Measurements from ENCODE around the gene CRB2. TPM values are rescaled to one million over a fixed set of nuclear protein-coding genes. Genes with fewer than 3 reads are reported as not detected.

Gene CRB2
- total and polyA plus RNA-seq, 2 experiments from 2014 or later, result 5.5 to 7.0 TPM

DNA sequence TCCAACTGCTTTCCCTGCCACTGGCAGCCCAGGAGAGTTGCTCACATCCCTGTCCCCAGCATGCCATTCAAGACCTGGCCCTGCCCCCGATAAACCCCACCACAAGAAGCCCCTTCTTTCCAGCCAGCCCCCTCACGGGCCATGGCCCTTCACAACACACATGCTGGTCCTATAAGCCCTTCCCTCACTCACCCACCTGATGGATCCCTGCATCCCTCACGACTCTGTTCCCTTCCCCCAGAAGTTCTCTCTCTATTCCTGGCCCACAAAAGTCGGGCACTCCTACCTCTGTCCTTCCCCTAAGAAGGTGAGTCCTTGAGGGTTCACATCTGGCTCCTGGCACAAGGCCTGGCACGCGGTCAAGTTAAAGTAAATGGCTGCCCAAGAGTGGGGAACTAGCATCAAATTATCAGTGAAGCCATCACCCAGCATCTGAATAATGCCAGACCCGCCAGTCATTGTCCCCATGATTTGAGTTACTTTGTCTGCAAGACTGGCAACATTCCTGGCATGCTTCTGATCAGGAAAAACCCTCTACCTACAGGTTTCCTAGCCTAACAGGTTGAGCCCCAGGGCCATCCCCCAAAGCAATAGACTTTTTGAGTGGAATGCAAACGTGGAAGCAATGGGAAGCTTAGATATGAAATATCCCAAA lies 65.9 kb downstream of the CRB2 start:
- H3K4me2 ChIP-seq, result no peak overlapping the region
- H3K9me2 ChIP-seq (replicated peaks; ENCODE audit: insufficient read depth), result no peaks in the 10 kb centered on the region
- no peak overlapping the region for H2AFZ ChIP-seq
- no peaks in the 10 kb centered on the region for H3K4me1 ChIP-seq (ENCODE audit: insufficient read depth)
- H4K20me1 ChIP-seq (ENCODE audit: insufficient read depth, poor library complexity, severe bottlenecking), result no peaks in the 10 kb centered on the region
- no peaks in the 10 kb centered on the region for H3K36me3 ChIP-seq (replicated peaks; ENCODE audit: insufficient read depth, low read depth)
- 91% methylated on average over 8 of the region's 8 CpGs for WGBS (ENCODE audit: low lambda C conversion rate, missing lambda C conversion rate)
- H3K27me3 ChIP-seq, result no peaks in the 10 kb centered on the region
- no peak overlapping the region for H3K27ac ChIP-seq
- DNase-seq (ENCODE audit: low spot score), result no peak
- TF ChIP-seq EZH2phosphoT487 (IDR thresholded peaks at IDR 0.05; ENCODE audit: low read depth, severe bottlenecking, unreplicated experiment) (no peak), EZH2 (IDR thresholded peaks at IDR 0.05; ENCODE audit: borderline replicate concordance) (no peak)
- TF ChIP-seq, protein P1, sequence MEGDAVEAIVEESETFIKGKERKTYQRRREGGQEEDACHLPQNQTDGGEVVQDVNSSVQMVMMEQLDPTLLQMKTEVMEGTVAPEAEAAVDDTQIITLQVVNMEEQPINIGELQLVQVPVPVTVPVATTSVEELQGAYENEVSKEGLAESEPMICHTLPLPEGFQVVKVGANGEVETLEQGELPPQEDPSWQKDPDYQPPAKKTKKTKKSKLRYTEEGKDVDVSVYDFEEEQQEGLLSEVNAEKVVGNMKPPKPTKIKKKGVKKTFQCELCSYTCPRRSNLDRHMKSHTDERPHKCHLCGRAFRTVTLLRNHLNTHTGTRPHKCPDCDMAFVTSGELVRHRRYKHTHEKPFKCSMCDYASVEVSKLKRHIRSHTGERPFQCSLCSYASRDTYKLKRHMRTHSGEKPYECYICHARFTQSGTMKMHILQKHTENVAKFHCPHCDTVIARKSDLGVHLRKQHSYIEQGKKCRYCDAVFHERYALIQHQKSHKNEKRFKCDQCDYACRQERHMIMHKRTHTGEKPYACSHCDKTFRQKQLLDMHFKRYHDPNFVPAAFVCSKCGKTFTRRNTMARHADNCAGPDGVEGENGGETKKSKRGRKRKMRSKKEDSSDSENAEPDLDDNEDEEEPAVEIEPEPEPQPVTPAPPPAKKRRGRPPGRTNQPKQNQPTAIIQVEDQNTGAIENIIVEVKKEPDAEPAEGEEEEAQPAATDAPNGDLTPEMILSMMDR (IDR thresholded peaks at IDR 0.05; ENCODE audit: poor library complexity), result no peak
- no peaks in the 10 kb centered on the region for H3K9me3 ChIP-seq (ENCODE audit: low read depth)
- no peak overlapping the region for H3K4me3 ChIP-seq
- no peaks in the 10 kb centered on the region for H3K79me2 ChIP-seq

DNA sequence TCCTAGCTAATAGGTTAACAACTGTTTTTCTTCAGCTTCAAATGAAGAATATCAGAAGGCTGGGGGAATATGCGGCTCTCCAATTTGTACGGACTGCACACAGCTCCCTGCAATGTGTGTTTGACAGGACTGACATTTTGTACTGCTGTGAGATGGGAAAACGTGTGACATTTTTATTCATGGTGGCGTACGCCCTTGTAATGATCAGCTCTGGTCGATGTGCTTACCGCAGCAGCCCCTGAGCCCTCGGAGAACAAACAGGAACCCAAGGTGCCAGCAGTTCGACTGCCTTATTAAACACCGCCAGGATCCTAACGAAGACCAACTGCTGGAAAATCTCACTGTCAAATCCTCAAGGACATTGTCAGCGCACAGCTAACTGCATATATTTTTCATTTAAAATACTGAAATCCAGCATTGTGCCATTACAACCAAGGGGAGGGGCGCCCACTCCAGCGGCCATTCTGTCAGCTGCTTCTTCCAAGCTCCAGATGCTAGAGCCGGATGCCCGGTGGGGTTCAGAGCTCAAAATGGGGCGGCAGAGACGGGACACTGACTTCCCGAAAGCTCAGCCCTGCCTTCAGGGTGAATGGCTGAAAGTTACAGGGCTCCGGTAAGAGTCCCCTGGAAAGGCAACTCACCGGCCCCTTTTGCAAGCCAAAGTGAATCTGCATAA lies 66.8 kb downstream of the CRB2 start:
- H2AFZ ChIP-seq, result no peak overlapping the region
- no peaks in the 10 kb centered on the region for H3K36me3 ChIP-seq (replicated peaks; ENCODE audit: insufficient read depth, low read depth)
- H3K4me2 ChIP-seq, result no peak overlapping the region
- H3K9me3 ChIP-seq (ENCODE audit: low read depth), result no peaks in the 10 kb centered on the region
- WGBS (ENCODE audit: low lambda C conversion rate, missing lambda C conversion rate), result 58% methylated on average over 21 of the region's 21 CpGs
- no peaks in the 10 kb centered on the region for H4K20me1 ChIP-seq (ENCODE audit: insufficient read depth, poor library complexity, severe bottlenecking)
- H3K27ac ChIP-seq, result no peak overlapping the region
- DNase-seq (ENCODE audit: low spot score), result no peak
- H3K9me2 ChIP-seq (replicated peaks; ENCODE audit: insufficient read depth), result no peaks in the 10 kb centered on the region
- H3K4me3 ChIP-seq, result no peak overlapping the region
- H3K27me3 ChIP-seq, result no peaks in the 10 kb centered on the region
- no peaks in the 10 kb centered on the region for H3K4me1 ChIP-seq (ENCODE audit: insufficient read depth)
- TF ChIP-seq EZH2 (IDR thresholded peaks at IDR 0.05; ENCODE audit: borderline replicate concordance) (no peak), EZH2phosphoT487 (IDR thresholded peaks at IDR 0.05; ENCODE audit: low read depth, severe bottlenecking, unreplicated experiment) (no peak)
- TF ChIP-seq, protein P1 (IDR thresholded peaks at IDR 0.05; ENCODE audit: poor library complexity), result no peak
- H3K79me2 ChIP-seq, result no peaks in the 10 kb centered on the region

DNA sequence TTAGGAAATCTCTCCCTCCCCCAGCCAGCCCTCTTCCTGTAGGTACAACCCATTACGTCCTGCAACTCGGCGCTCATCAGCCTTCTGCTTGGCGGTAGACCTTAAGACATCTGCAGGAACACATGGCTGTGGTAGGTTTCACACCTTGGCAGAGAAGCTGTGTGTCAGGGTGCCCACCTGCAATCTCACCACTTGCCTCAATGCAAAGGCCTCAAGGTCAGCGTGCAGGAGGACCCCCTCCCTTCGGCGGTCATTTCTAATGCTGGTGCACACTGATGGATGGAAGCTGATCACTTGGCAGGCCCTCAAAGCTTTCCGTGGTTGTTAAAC lies 67.3 kb downstream of the CRB2 start:
- Histone ChIP-seq H3K27me3 (no peaks in the 10 kb centered on the region), H4K20me1 (ENCODE audit: insufficient read depth, poor library complexity, severe bottlenecking) (no peaks in the 10 kb centered on the region), H3K4me1 (ENCODE audit: insufficient read depth) (no peaks in the 10 kb centered on the region), H3K4me2 (no peak overlapping the region), H3K79me2 (no peaks in the 10 kb centered on the region), H2AFZ (no peak overlapping the region), H3K36me3 (replicated peaks; ENCODE audit: insufficient read depth, low read depth) (no peaks in the 10 kb centered on the region), H3K4me3 (no peak overlapping the region), H3K9me3 (ENCODE audit: low read depth) (no peaks in the 10 kb centered on the region), H3K9me2 (replicated peaks; ENCODE audit: insufficient read depth) (no peaks in the 10 kb centered on the region), H3K27ac (no peak overlapping the region)
- WGBS (ENCODE audit: low lambda C conversion rate, missing lambda C conversion rate), result 68% methylated on average over 8 of the region's 8 CpGs
- DNase-seq (ENCODE audit: low spot score), result no peak
- TF ChIP-seq, protein P1 (IDR thresholded peaks at IDR 0.05; ENCODE audit: poor library complexity), result no peak
- no peak for TF ChIP-seq EZH2phosphoT487 (IDR thresholded peaks at IDR 0.05; ENCODE audit: low read depth, severe bottlenecking, unreplicated experiment)
- TF ChIP-seq EZH2 (IDR thresholded peaks at IDR 0.05; ENCODE audit: borderline replicate concordance), result no peak
